GM10847 (cell line): Measurements from ENCODE around the gene PIEZO2.

Experiments used
- POLR2A ChIP-seq: IDR thresholded peaks from 2 replicates; pipeline ENCODE4 v1.6.1; 2011; ENCODE audit not compliant: insufficient read length; ENCODE audit errors: extremely low read depth

The PIEZO2 gene

GRCh38 chr18:10820681-10821080 lies 328.7 kb downstream of the PIEZO2 start:
- no peak for TF ChIP-seq POLR2A

GRCh38 chr18:10814336-10814735 lies 335.0 kb downstream of the PIEZO2 start:
- TF ChIP-seq POLR2A = no peak

- TF ChIP-seq POLR2A = no peak
These were observed 343.7 kb downstream of the PIEZO2 start for GRCh38 chr18:10805587-10806118.

- TF ChIP-seq POLR2A = no peak
These were observed 345.2 kb downstream of the PIEZO2 start for GRCh38 chr18:10804126-10804525.

GRCh38 chr18:10798727-10799550 lies 350.4 kb downstream of the PIEZO2 start:
- no peak for TF ChIP-seq POLR2A

GRCh38 chr18:10797896-10798295 lies 351.5 kb downstream of the PIEZO2 start:
- no peak for TF ChIP-seq POLR2A

GRCh38 chr18:10794771-10795170 lies 354.6 kb downstream of the PIEZO2 start:
- TF ChIP-seq POLR2A = no peak

GRCh38 chr18:10793730-10794370 lies 355.5 kb downstream of the PIEZO2 start:
- no peak for TF ChIP-seq POLR2A

GRCh38 chr18:10792181-10792580 lies 357.2 kb downstream of the PIEZO2 start:
- TF ChIP-seq POLR2A = no peak

- TF ChIP-seq POLR2A = no peak
These were observed 358.1 kb downstream of the PIEZO2 start for GRCh38 chr18:10791169-10791831.

- TF ChIP-seq POLR2A = no peak
These were observed 360.2 kb downstream of the PIEZO2 start for GRCh38 chr18:10789180-10789579.

- no peak for TF ChIP-seq POLR2A
These were observed 362.0 kb downstream of the PIEZO2 start for GRCh38 chr18:10787293-10787901.

- no peak for TF ChIP-seq POLR2A
These were observed 363.6 kb downstream of the PIEZO2 start for GRCh38 chr18:10785798-10786197.

GRCh38 chr18:10784596-10785202 lies 364.7 kb downstream of the PIEZO2 start:
- TF ChIP-seq POLR2A = no peak

GRCh38 chr18:10783941-10784340 lies 365.4 kb downstream of the PIEZO2 start:
- no peak for TF ChIP-seq POLR2A

- no peak for TF ChIP-seq POLR2A
These were observed 372.9 kb downstream of the PIEZO2 start for GRCh38 chr18:10776493-10776892.

GRCh38 chr18:10775026-10775425 lies 374.3 kb downstream of the PIEZO2 start:
- no peak for TF ChIP-seq POLR2A
